Mammary epithelial cell (primary cell): ENCODE measurements around the gene BTRC.

Experiments used
- EZH2 ChIP-seq: IDR thresholded peaks from 2 replicates; pipeline ENCODE4 v1.6.1; 2012; ENCODE audit warnings: low read length, inconsistent platforms, borderline replicate concordance
- TF ChIP-seq, protein P1 (sequence below), 2 donors: IDR thresholded peaks in 1 of 2; conservative IDR thresholded peaks in 1 of 2; 2 replicates each; pipeline ENCODE4 v1.5.1; 2011 to 2012; ENCODE audit warnings: inconsistent platforms in 2 of 2, low read length in 2 of 2, mild to moderate bottlenecking in 2 of 2, control low read depth in 1 of 2, low read depth in 1 of 2; ENCODE audit not compliant: insufficient read depth in 1 of 2; ENCODE audit errors: extremely low read depth in 1 of 2

DNA sequence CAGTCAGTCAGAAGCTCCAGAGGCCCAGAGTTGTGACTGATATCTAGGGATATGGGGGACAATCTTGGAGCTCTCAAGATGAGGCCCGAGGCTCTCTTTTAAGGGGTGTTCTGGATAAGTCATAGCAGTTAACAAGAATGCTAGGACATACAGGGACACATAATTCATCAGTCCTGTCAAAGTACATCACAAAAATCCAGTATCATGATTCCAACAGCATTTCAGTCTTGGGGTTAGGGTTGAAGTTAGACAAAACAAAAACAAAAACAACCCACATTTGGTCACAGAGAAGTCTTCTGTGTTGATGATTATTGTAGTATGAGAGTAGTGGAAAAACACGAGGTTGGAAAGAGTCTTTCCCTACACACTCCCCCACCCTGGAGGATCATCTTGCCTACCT lies 39.4 kb downstream of the BTRC start:
- TF ChIP-seq, protein P1, sequence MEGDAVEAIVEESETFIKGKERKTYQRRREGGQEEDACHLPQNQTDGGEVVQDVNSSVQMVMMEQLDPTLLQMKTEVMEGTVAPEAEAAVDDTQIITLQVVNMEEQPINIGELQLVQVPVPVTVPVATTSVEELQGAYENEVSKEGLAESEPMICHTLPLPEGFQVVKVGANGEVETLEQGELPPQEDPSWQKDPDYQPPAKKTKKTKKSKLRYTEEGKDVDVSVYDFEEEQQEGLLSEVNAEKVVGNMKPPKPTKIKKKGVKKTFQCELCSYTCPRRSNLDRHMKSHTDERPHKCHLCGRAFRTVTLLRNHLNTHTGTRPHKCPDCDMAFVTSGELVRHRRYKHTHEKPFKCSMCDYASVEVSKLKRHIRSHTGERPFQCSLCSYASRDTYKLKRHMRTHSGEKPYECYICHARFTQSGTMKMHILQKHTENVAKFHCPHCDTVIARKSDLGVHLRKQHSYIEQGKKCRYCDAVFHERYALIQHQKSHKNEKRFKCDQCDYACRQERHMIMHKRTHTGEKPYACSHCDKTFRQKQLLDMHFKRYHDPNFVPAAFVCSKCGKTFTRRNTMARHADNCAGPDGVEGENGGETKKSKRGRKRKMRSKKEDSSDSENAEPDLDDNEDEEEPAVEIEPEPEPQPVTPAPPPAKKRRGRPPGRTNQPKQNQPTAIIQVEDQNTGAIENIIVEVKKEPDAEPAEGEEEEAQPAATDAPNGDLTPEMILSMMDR (conservative IDR thresholded peaks at IDR 0.05 in 1 of 2, IDR thresholded peaks at IDR 0.05 in 1 of 2; ENCODE audit: extremely low read depth in 1 of 2, insufficient read depth in 1 of 2, low read depth in 1 of 2, low read length in 2 of 2), result no peak
- no peak for TF ChIP-seq EZH2
